ENCODE measurements around the gene PDE4D. TPM values are rescaled to one million over a fixed set of nuclear protein-coding genes. Genes with fewer than 3 reads are reported as not detected.

The PDE4D gene
- total RNA-seq, 1 donor = 12.7 TPM

DNA sequence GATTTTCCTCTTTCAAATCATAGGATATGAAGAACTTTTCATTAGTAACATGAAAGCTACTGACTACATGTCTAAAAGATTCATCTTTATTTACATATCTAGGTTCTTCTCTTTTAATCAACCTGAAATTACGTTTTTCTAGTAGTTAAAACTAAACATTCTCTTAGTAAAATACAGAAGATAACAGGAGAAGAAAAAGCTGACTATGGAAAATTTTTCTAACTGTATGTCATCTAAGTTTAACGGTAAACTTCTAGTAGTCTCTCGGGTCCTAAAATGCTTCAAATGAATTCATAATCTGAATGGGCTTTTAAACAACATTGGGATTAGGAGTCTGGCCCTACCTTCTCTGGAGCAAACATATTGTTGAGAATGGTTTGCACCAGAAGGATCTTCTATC is 151.9 kb downstream of the PDE4D start:
- no peak for DNase-seq (ENCODE audit: low read depth)
- H3K4me3 ChIP-seq (ENCODE audit: low read depth, low read length) = no peak overlapping the region
- TF ChIP-seq, protein P1, sequence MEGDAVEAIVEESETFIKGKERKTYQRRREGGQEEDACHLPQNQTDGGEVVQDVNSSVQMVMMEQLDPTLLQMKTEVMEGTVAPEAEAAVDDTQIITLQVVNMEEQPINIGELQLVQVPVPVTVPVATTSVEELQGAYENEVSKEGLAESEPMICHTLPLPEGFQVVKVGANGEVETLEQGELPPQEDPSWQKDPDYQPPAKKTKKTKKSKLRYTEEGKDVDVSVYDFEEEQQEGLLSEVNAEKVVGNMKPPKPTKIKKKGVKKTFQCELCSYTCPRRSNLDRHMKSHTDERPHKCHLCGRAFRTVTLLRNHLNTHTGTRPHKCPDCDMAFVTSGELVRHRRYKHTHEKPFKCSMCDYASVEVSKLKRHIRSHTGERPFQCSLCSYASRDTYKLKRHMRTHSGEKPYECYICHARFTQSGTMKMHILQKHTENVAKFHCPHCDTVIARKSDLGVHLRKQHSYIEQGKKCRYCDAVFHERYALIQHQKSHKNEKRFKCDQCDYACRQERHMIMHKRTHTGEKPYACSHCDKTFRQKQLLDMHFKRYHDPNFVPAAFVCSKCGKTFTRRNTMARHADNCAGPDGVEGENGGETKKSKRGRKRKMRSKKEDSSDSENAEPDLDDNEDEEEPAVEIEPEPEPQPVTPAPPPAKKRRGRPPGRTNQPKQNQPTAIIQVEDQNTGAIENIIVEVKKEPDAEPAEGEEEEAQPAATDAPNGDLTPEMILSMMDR (IDR thresholded peaks at IDR 0.05; ENCODE audit: insufficient read depth, low read length) = no peak

DNA sequence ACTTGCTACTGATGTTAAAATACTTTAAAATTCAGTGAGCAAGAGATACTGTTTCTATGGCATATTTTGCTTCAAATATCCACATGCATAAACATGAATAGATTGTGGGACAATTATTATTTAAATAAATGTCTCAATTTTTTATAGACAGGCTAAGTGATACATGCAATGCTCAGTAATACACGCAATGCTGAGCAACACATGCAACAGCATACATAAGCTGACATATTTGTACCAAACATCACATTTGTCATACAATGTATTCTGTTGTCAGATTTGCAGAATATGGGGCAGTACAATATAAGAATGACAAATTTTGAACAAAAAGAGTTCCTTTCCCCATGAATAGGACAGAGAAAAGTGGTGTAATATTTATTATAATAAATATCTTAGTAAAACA is 155.5 kb downstream of the PDE4D start:
- no peak for DNase-seq (ENCODE audit: low read depth)
- TF ChIP-seq, protein P1 (IDR thresholded peaks at IDR 0.05; ENCODE audit: insufficient read depth, low read length) = no peak

DNA sequence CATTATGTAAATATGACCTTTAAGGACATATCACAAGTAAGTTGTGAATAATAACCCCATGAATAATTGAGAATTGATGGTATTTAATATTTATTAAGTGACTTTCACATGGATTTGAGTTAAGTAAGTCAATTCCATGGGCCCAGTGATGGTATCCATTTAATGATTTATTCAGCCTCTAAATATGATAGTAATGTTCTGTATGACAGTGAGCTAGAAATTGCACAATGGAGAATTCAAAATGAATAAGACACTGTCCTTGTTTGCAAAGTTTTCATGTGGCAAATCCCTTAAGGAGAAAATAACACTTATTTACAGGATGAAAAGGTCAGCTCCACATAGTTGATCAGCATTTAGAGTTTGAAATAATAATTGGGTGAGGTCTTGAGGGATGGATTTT is 160.7 kb downstream of the PDE4D start:
- TF ChIP-seq, protein P1 (IDR thresholded peaks at IDR 0.05; ENCODE audit: insufficient read depth, low read length) = no peak
- no peak for DNase-seq (ENCODE audit: low read depth)
- H3K4me3 ChIP-seq (ENCODE audit: low read depth, low read length) = no peak overlapping the region

More for the DNA sequence above, 155.5 kb downstream of the PDE4D start:
- no peak overlapping the region for H3K4me3 ChIP-seq (ENCODE audit: low read depth, low read length)

DNA sequence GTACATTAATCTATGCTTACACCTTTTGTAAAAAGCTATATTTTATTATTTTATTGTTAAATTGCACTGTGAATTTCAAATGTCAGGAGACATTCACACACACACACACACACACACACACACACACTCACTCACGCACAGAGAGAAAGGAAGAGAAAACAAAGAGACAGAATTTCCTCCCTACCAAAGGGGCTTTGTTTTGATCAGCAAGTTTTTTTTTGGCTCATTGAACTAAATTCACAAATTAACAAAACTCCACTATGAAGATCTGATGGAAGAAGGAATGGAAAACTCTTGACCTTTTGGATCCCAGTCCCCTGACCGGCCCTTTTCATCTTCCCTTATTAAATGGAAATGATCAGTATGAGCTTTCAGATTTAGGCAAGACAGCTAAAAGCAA is 161.2 kb downstream of the PDE4D start:
- TF ChIP-seq, protein P1 (IDR thresholded peaks at IDR 0.05; ENCODE audit: insufficient read depth, low read length) = no peak
- DNase-seq (ENCODE audit: low read depth) = no peak
- no peak overlapping the region for H3K4me3 ChIP-seq (ENCODE audit: low read depth, low read length)

DNA sequence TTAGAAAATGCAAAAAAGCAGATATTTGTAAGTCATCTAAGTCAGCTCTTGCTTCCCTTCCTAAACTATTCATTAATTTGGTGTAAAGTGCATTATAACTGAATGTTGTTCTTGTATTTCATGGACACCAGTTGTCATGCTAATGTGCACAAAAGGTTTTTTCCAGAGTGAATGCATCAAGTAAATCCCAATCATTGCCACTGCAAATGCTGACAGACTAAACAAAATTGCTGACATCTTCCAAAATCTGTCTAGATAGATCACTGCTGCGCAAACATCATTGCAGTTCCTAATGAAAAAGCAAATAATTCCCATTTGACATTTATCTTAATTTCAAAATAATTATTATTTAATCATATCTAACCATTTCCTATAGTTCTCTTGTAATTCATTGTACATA is 161.7 kb downstream of the PDE4D start:
- TF ChIP-seq, protein P1 (IDR thresholded peaks at IDR 0.05; ENCODE audit: insufficient read depth, low read length) = no peak
- no peak overlapping the region for H3K4me3 ChIP-seq (ENCODE audit: low read depth, low read length)
- DNase-seq (ENCODE audit: low read depth) = no peak

DNA sequence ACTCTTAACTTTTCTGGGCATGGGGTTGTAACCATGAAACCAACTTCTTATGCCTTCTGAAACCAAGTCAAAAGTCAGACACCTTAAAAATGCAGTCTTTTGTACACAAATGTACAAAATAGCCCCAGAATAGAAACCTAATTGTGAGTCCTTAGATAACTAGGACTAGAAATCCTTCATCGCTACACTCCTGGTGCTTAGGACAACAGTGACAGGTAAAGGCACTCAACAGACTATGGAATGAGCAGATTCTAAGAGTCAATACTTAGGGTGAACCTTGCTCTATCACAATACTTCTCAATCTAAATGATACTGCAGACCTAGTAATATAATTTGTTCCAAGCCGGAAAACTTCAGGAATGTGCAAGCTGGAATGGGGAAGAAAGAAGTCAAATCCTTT is 163.7 kb downstream of the PDE4D start:
- DNase-seq (ENCODE audit: low read depth) = no peak
- no peak overlapping the region for H3K4me3 ChIP-seq (ENCODE audit: low read depth, low read length)
- TF ChIP-seq, protein P1 (IDR thresholded peaks at IDR 0.05; ENCODE audit: insufficient read depth, low read length) = no peak

DNA sequence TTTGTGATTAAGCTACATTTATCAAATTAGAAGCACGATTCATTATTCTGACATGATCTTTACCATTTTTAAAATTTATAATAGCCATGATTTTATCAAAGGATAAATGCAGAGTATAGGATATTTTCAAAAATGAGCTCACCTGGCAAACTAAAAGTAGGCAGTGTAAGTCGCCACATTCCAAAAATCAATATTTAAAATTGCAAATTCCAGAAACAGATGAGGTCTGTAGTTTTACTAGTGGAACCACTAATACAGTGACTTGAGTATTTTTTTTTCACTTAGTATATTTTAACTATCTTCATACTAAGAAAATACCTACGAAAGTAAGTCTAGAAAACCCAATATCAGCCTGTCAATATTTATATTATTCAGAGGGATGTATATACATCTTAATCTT is 164.2 kb downstream of the PDE4D start:
- H3K4me3 ChIP-seq (ENCODE audit: low read depth, low read length) = no peak overlapping the region
- TF ChIP-seq, protein P1 (IDR thresholded peaks at IDR 0.05; ENCODE audit: insufficient read depth, low read length) = no peak
- DNase-seq (ENCODE audit: low read depth) = no peak

All from fibroblast of the aortic adventitia (primary cell).